IMR-90 (cell line): ENCODE data around the gene SLC2A13. TPM values are rescaled to one million over a fixed set of nuclear protein-coding genes. Genes with fewer than 3 reads are reported as not detected.

Experiments used
- ATAC-seq: fragments of 200-7000 bp; cut with Tn5 transposase; 2 replicates; pipeline ENCODE4 v1.9.1; 2020; ENCODE audit warnings: low read depth, mild to moderate bottlenecking, moderate library complexity
- BruUV-seq: library from RNA; stranded (reverse); fragments of 400-500 nt; replicated peaks from 2 replicates; lab custom pipeline; 2021; lab: Mats Ljungman, UMichigan
- CTCF ChIA-PET: fragments of 300-600 bp; formaldehyde crosslinking; extraction: SDS; loops from one replicate; lab custom pipeline; 2021; ENCODE audit warnings: antibody characterized with exemption; lab: Yijun Ruan, JAX
- POLR2A ChIA-PET: fragments of 300-600 bp; sonication (Branson Sonifier 250); formaldehyde crosslinking; loops from one replicate; lab custom pipeline; 2022; ENCODE audit warnings: antibody characterized with exemption; ENCODE audit not compliant: unreplicated experiment; lab: Charles Lee
- DNase-seq: peaks from one replicate; pipeline ENCODE4 v3.0.0; 2013
- H2AFZ ChIP-seq: replicated peaks from 2 replicates; pipeline ENCODE3; 2013; ENCODE audit warnings: low read length, mild to moderate bottlenecking; ENCODE audit not compliant: poor library complexity
- H2AK5ac ChIP-seq: 2 replicates; pipeline ENCODE4 v1.6.1; 2013; ENCODE audit warnings: low read depth, low read length, inconsistent platforms
- H2AK9ac ChIP-seq: replicated peaks from 2 replicates; pipeline ENCODE3; 2013; ENCODE audit warnings: mild to moderate bottlenecking, low read depth, low read length, moderate library complexity; ENCODE audit not compliant: poor library complexity
- H2BK120ac ChIP-seq: 2 replicates; pipeline ENCODE4 v1.6.1; 2013; ENCODE audit warnings: low read depth, low read length, inconsistent platforms
- H2BK15ac ChIP-seq: 3 replicates; pipeline ENCODE4 v1.6.1; 2013; ENCODE audit warnings: low read depth, low read length, inconsistent platforms
- H2BK20ac ChIP-seq: 2 replicates; pipeline ENCODE4 v1.6.1; 2013; ENCODE audit warnings: low read depth, mild to moderate bottlenecking, inconsistent platforms, low read length, moderate library complexity
- H2BK5ac ChIP-seq: 2 replicates; pipeline ENCODE4 v1.6.1; 2013; ENCODE audit warnings: mild to moderate bottlenecking, low read depth, low read length, inconsistent platforms; ENCODE audit not compliant: poor library complexity, severe bottlenecking
- H3K14ac ChIP-seq: replicated peaks from 2 replicates; pipeline ENCODE4 v1.6.1; 2013; ENCODE audit warnings: low read depth, low read length, inconsistent platforms
- H3K18ac ChIP-seq: 2 replicates; pipeline ENCODE4 v1.6.1; 2013; ENCODE audit warnings: low read depth, low read length, control low read depth
- H3K23ac ChIP-seq: 2 replicates; pipeline ENCODE4 v1.6.1; 2013; ENCODE audit warnings: low read depth, low read length, inconsistent platforms
- H3K27ac ChIP-seq: 2 replicates; pipeline ENCODE4 v1.5.1; 2013; ENCODE audit warnings: mild to moderate bottlenecking, control low read depth, low read length; ENCODE audit not compliant: insufficient read depth
- H3K27me3 ChIP-seq: 2 replicates; pipeline ENCODE4 v1.6.1; 2013; ENCODE audit warnings: low read length; ENCODE audit not compliant: control insufficient read depth, insufficient read depth
- H3K36me3 ChIP-seq: 2 replicates; pipeline ENCODE4 v1.6.1; 2013; ENCODE audit warnings: low read length, mixed read lengths; ENCODE audit not compliant: control insufficient read depth, insufficient read depth
- H3K4ac ChIP-seq: 2 replicates; pipeline ENCODE4 v1.6.1; 2013; ENCODE audit warnings: low read depth, low read length, inconsistent platforms
- H3K4me1 ChIP-seq: 2 replicates; pipeline ENCODE4 v1.6.1; 2013; ENCODE audit warnings: low read length, mixed read lengths; ENCODE audit not compliant: control insufficient read depth, insufficient read depth
- H3K4me2 ChIP-seq: 2 replicates; pipeline ENCODE4 v1.6.1; 2013; ENCODE audit warnings: low read depth, mild to moderate bottlenecking, control low read depth, low read length, moderate library complexity
- H3K4me3 ChIP-seq: 2 replicates; pipeline ENCODE4 v1.5.1; 2013; ENCODE audit warnings: low read depth, mild to moderate bottlenecking, control low read depth, low read length, moderate library complexity; ENCODE audit not compliant: insufficient read depth
- H3K56ac ChIP-seq: 2 replicates; pipeline ENCODE4 v1.6.1; 2013; ENCODE audit warnings: low read length, inconsistent platforms; ENCODE audit not compliant: insufficient read depth; ENCODE audit errors: extremely low read depth
- H3K79me1 ChIP-seq, 2 experiments: 2 replicates each; pipeline ENCODE4 v1.6.1; 2013; ENCODE audit warnings: low read length in 2 of 2, inconsistent platforms in 1 of 2, low read depth in 1 of 2
- H3K9ac ChIP-seq: 2 replicates; pipeline ENCODE4 v1.6.1; 2013; ENCODE audit warnings: low read depth, low read length, control low read depth
- H3K9me1 ChIP-seq: 2 replicates; pipeline ENCODE4 v1.6.1; 2013; ENCODE audit warnings: low read length, inconsistent platforms; ENCODE audit not compliant: insufficient read depth
- H3K9me3 ChIP-seq: 2 replicates; pipeline ENCODE4 v1.6.1; 2013; ENCODE audit warnings: low read length; ENCODE audit not compliant: control insufficient read depth, insufficient read depth
- H4K20me1 ChIP-seq: 2 replicates; pipeline ENCODE4 v1.6.1; 2013; ENCODE audit warnings: low read length, inconsistent platforms; ENCODE audit not compliant: insufficient read depth
- H4K5ac ChIP-seq: 2 replicates; pipeline ENCODE4 v1.6.1; 2013; ENCODE audit warnings: mild to moderate bottlenecking, low read depth, low read length, control low read depth
- H4K8ac ChIP-seq, 2 experiments: 2 replicates each; pipeline ENCODE4 v1.6.1; 2013; ENCODE audit warnings: low read depth in 2 of 2, low read length in 2 of 2, control low read depth in 1 of 2, inconsistent platforms in 1 of 2
- H4K91ac ChIP-seq: 2 replicates; pipeline ENCODE4 v1.6.1; 2013; ENCODE audit warnings: low read depth, low read length, inconsistent platforms; ENCODE audit not compliant: insufficient read depth
- BHLHE40 ChIP-seq: fragments of 150-350 bp; IDR thresholded peaks from 2 replicates; pipeline ENCODE4 v1.6.1; 2016; ENCODE audit warnings: mild to moderate bottlenecking, low read depth, low read length
- CEBPB ChIP-seq: IDR thresholded peaks from 2 replicates; pipeline ENCODE4 v1.6.1; 2012; ENCODE audit warnings: low read depth, low read length, improper control_type of control experiment
- CHD1 ChIP-seq: IDR thresholded peaks from 2 replicates; pipeline ENCODE4 v1.6.1; 2012; ENCODE audit warnings: low read depth, low read length, improper control_type of control experiment
- POLR2A ChIP-seq: IDR thresholded peaks from 2 replicates; pipeline ENCODE4 v1.6.1; 2012; ENCODE audit warnings: mild to moderate bottlenecking, low read depth, low read length
- SMC3 ChIP-seq: fragments of 150-350 bp; IDR thresholded peaks from 2 replicates; pipeline ENCODE4 v1.6.1; 2016; ENCODE audit warnings: low read depth, mild to moderate bottlenecking, antibody characterized with exemption, low read length, moderate library complexity
- WGBS, 2 experiments: methylation state at CpG; one replicate each; pipeline versions ENCODE4 v1.1.5 to v1.1.7; 2013; ENCODE audit warnings: missing lambda C conversion rate in 2 of 2; ENCODE audit not compliant: insufficient read length in 1 of 2; ENCODE audit errors: extremely low coverage in 2 of 2; 5-methylcytosine and 5-hydroxymethylcytosine counted together
- dilution Hi-C: fragments of 300-500 bp; cut with HindIII; formaldehyde crosslinking; loops from one replicate; pipeline ENCODE4 v1.14.3; 2018; ENCODE audit warnings: low sequenced_read_pairs; ENCODE audit not compliant: unreplicated experiment
- in situ Hi-C: fragments of 300-500 bp; cut with MboI; formaldehyde crosslinking; loops from 3 replicates; pipeline ENCODE4 v1.14.3; 2019; ENCODE audit warnings: low sequenced_read_pairs, inconsistent platforms, mixed read lengths
- intact Hi-C: fragments of 100-400 bp; cut with micrococcal nuclease; formaldehyde crosslinking; loops from 2 replicates; pipeline ENCODE4 v1.10.0; 2022
- polyA plus RNA-seq, 3 experiments: library from polyadenylated mRNA; depleted of rRNA; stranded (reverse); fragments of >200 nt; gene quantifications; 2 replicates each; pipeline ENCODE4 v1.2.3, GENCODE V29; 2012; ENCODE audit warnings: low replicate concordance in 1 of 3
- total RNA-seq: library from RNA; depleted of rRNA; stranded (reverse); fragments of >200 nt; gene quantifications from 2 replicates; pipeline ENCODE4 v1.2.3, GENCODE V29; 2012

The SLC2A13 gene
- total and polyA plus RNA-seq, 2 of the 4 experiments (the other 2 are of a cell fraction) = 1.5 to 3.9 TPM

GRCh38 chr12:39958377-39958776 lies 147.5 kb downstream of the SLC2A13 start:
- no peak overlapping the region for H2AK9ac ChIP-seq
- ChIA-PET CTCF (no interaction called here), POLR2A (no interaction called here)
- dilution Hi-C loops = no loop called here
- H3K23ac ChIP-seq = no peak overlapping the region
- no peak for TF ChIP-seq CEBPB
- TF ChIP-seq POLR2A = no peak
- no peak for TF ChIP-seq CHD1
- TF ChIP-seq SMC3 = no peak
- no peak for TF ChIP-seq BHLHE40
- intact Hi-C loops = no loop called here
- H3K79me1 ChIP-seq = no peaks in the 10 kb centered on the region
- H3K9ac ChIP-seq = no peak overlapping the region
- 100% methylated on average over 1 of the region's 3 CpGs; no CpG with 5 or more reads in 1 of the 2 experiments for WGBS, 2 experiments
- H2BK15ac ChIP-seq = no peak overlapping the region
- in situ Hi-C loops = no loop called here
- no TSS peak for BruUV-seq
- no peaks in the 10 kb centered on the region for H3K4me1 ChIP-seq
- H4K20me1 ChIP-seq = no peaks in the 10 kb centered on the region
- no peak overlapping the region for H3K4ac ChIP-seq
- no peak for ATAC-seq
- no peak overlapping the region for H3K4me2 ChIP-seq
- no peak overlapping the region for H2BK5ac ChIP-seq
- H2BK120ac ChIP-seq = no peak overlapping the region
- no peaks in the 10 kb centered on the region for H3K36me3 ChIP-seq
- no peak overlapping the region for H3K18ac ChIP-seq
- no peaks in the 10 kb centered on the region for H3K9me1 ChIP-seq
- H4K5ac ChIP-seq = no peak overlapping the region
- H3K27ac ChIP-seq = no peak overlapping the region
- H4K8ac ChIP-seq = no peak overlapping the region
- no peak for DNase-seq
- no peak overlapping the region for H4K91ac ChIP-seq
- H3K9me3 ChIP-seq = no peaks in the 10 kb centered on the region
- no peak overlapping the region for H3K4me3 ChIP-seq
- no peak overlapping the region for H3K56ac ChIP-seq
- no peaks in the 10 kb centered on the region for H3K27me3 ChIP-seq
- no peak overlapping the region for H2BK20ac ChIP-seq
- no peak overlapping the region for H2AK5ac ChIP-seq
- no peak overlapping the region for H3K14ac ChIP-seq
- no peak overlapping the region for H2AFZ ChIP-seq
